ENCODE results near the gene SCGB2A2. TPM values are rescaled to one million over a fixed set of nuclear protein-coding genes. Genes with fewer than 3 reads are reported as not detected.

SCGB2A2 gene
- total and polyA plus RNA-seq, 10 of the 15 experiments (the other 5 are each of a cell fraction or from before 2014, with no cell fraction given) = not detected

GRCh38 chr11:62238151-62238550 is 31.8 kb upstream of the SCGB2A2 start:
- in situ Hi-C loops (cut with MboI) = no loop called here
- no TSS peak for BruUV-seq (replicated peaks)
- 33% methylated on average over 4 of the region's 4 CpGs for WGBS (ENCODE audit: insufficient coverage, insufficient replicate concordance, low lambda C conversion rate, missing lambda C conversion rate)
- Histone ChIP-seq H3K27me3 (replicated peaks in 1 of 2; ENCODE audit: control insufficient read depth in 2 of 2, insufficient read depth in 2 of 2, low read length in 1 of 2) (no peaks in the 10 kb centered on the region; a peak in 1 of 4 replicates), H3K9me3 (replicated peaks; ENCODE audit: control insufficient read depth, insufficient read depth, low read length) (no peaks in the 10 kb centered on the region), H3K9ac (ENCODE audit: control insufficient read depth, insufficient read depth, low read length) (no peak overlapping the region), H4K20me1 (ENCODE audit: control insufficient read depth, insufficient read depth) (no peaks in the 10 kb centered on the region), H3K36me3 (ENCODE audit: control insufficient read depth in 2 of 2, insufficient read depth in 2 of 2, low read length in 1 of 2) (no peaks in the 10 kb centered on the region), H3K4me1 (ENCODE audit: control insufficient read depth, insufficient read depth, low read length) (no peaks in the 10 kb centered on the region), H3K4me3 (no peak overlapping the region), H3K79me2 (ENCODE audit: control insufficient read depth, insufficient read depth, low read length) (no peaks in the 10 kb centered on the region), H3K27ac (ENCODE audit: control insufficient read depth, insufficient read depth) (no peak overlapping the region), H2AFZ (ENCODE audit: control insufficient read depth, low read depth, low read length) (no peak overlapping the region), H3K4me2 (ENCODE audit: control insufficient read depth, insufficient read depth) (no peak overlapping the region)
- ChIA-PET CTCF (interaction anchor here (1.2 kb wide), 1 partner anchor 102 kb away, joined by 3 read pairs; no protein-coding TSS in a partner anchor), POLR2A (no interaction called here), SMC1A (ENCODE audit: uncharacterized antibody, unreplicated experiment) (interaction anchor here (0.7 kb wide), 1 partner anchor 13 kb away, joined by 3 read pairs; no protein-coding TSS in a partner anchor), RAD21 (ENCODE audit: unreplicated experiment) (no interaction called here)
- FAIRE-seq = no peak
- ATAC-seq = no peak
- intact Hi-C loops (cut with micrococcal nuclease; ENCODE audit: unreplicated experiment) = no loop called here
- DNase-seq (ENCODE audit: low read depth, low spot score) = no peak
- no peak for TF ChIP-seq SREBF1 (IDR thresholded peaks at IDR 0.05; ENCODE audit: low read length)
- TF ChIP-seq CBFB (IDR thresholded peaks at IDR 0.05; ENCODE audit: low read depth) = no peak
- no peak for TF ChIP-seq CTCF (IDR thresholded peaks at IDR 0.05 in 2 of 3, conservative IDR thresholded peaks at IDR 0.05 in 1 of 3; ENCODE audit: control insufficient read depth in 2 of 3, extremely low read depth in 1 of 3, insufficient read depth in 1 of 3, low read depth in 3 of 3, low read length in 3 of 3)
- no peak for TF ChIP-seq SREBF2 (IDR thresholded peaks at IDR 0.05; ENCODE audit: low read length)
- no peak for TF ChIP-seq NR2C1 (IDR thresholded peaks at IDR 0.05)
- TF ChIP-seq TCF3 (IDR thresholded peaks at IDR 0.05; ENCODE audit: borderline replicate concordance, insufficient read depth, low read depth, low read length) = no peak
- TF ChIP-seq SMARCA5 (IDR thresholded peaks at IDR 0.05) = no peak
- no peak for TF ChIP-seq CBX5 (IDR thresholded peaks at IDR 0.05; ENCODE audit: low read depth)
- TF ChIP-seq BCL11A (IDR thresholded peaks at IDR 0.05; ENCODE audit: low read depth, low read length) = no peak
- no peak for TF ChIP-seq MAX (IDR thresholded peaks at IDR 0.05; ENCODE audit: low read depth, low read length)
- no peak for TF ChIP-seq E2F4 (IDR thresholded peaks at IDR 0.05; ENCODE audit: low read depth, low read length)
- TF ChIP-seq RBBP5 (conservative IDR thresholded peaks at IDR 0.05) = no peak
- TF ChIP-seq ZNF687 (IDR thresholded peaks at IDR 0.05) = no peak
